COLO668 (cell line): ENCODE results near the gene DDX1.
A peak's percentile ranks its signal among the peaks of the same experiment; 100 is the strongest.
"Not testable (repeated sequence)": the region's sequence is repeated elsewhere in the genome, so short reads cannot be mapped to it uniquely, and the experiment has no call there.

ENCODE experiments used
- DNase-seq: peaks from one replicate; lab custom pipeline; 2025; ENCODE audit not compliant: unreplicated experiment; lab: John Stamatoyannopoulos, UW

Gene DDX1

GRCh38 chr2:15591692-15592463 lies at the start of gene DDX1:
Gene DDX1, plus strand, starts transcription at chr2:15591868. Its CDS starts 66 bp downstream, at chr2:15591934.
- peak; percentile 90 for DNase-seq

- not testable (repeated sequence) for DNase-seq
Observed at GRCh38 chr2:15542269-15542668, 49.4 kb upstream of the DDX1 start.

- no peak for DNase-seq
Observed at GRCh38 chr2:15543053-15543452, 48.6 kb upstream of the DDX1 start.

- DNase-seq, result no peak
Observed at GRCh38 chr2:15543541-15543940, 48.1 kb upstream of the DDX1 start.

GRCh38 chr2:15544227-15544626 lies 47.4 kb upstream of the DDX1 start:
- DNase-seq, result no peak

GRCh38 chr2:15546297-15547098 lies 45.2 kb upstream of the DDX1 start:
- DNase-seq, result no peak

GRCh38 chr2:15547115-15547876 lies 44.4 kb upstream of the DDX1 start:
- no peak for DNase-seq

- no peak for DNase-seq
Observed at GRCh38 chr2:15548974-15549373, 42.7 kb upstream of the DDX1 start.

- no peak for DNase-seq
Observed at GRCh38 chr2:15553519-15553918, 38.1 kb upstream of the DDX1 start.

GRCh38 chr2:15553951-15554350 lies 37.7 kb upstream of the DDX1 start:
- no peak for DNase-seq

GRCh38 chr2:15554525-15555218 lies 37.0 kb upstream of the DDX1 start:
- no peak for DNase-seq

- DNase-seq, result no peak
Observed at GRCh38 chr2:15555760-15556193, 35.9 kb upstream of the DDX1 start.

- no peak for DNase-seq
Observed at GRCh38 chr2:15556311-15556930, 35.2 kb upstream of the DDX1 start.

GRCh38 chr2:15557887-15558311 lies 33.8 kb upstream of the DDX1 start:
- no peak for DNase-seq

- no peak for DNase-seq
Observed at GRCh38 chr2:15559379-15560139, 32.1 kb upstream of the DDX1 start.

GRCh38 chr2:15560140-15560987 lies 31.3 kb upstream of the DDX1 start:
- peak; percentile 34 for DNase-seq

GRCh38 chr2:15560988-15561573 lies 30.6 kb upstream of the DDX1 start, which contains the start of gene NBAS:
Gene NBAS, minus strand, starts transcription at chr2:15561334. Its CDS starts 30 bp downstream, at chr2:15561304.
- DNase-seq, result peak; percentile 77
